Keratinocyte (primary cell): Measurements from ENCODE around the gene ATP12A. TPM values are rescaled to one million over a fixed set of nuclear protein-coding genes. Genes with fewer than 3 reads are reported as not detected.
A peak's percentile ranks its signal among the peaks of the same experiment; 100 is the strongest.

ENCODE experiments used
- DNase-seq: peaks from one replicate; pipeline ENCODE4 v3.0.0-alpha.2; 2011; ENCODE audit warnings: low read depth, missing footprints, low spot score
- FAIRE-seq: peaks from 2 replicates; lab custom pipeline; 2011; peaks lifted over from hg19 to GRCh38; lab: Jason Lieb, UNC
- H2AFZ ChIP-seq: 2 replicates; pipeline ENCODE4 v1.6.0; 2012; ENCODE audit warnings: low read length, control low read depth, inconsistent platforms; ENCODE audit not compliant: control insufficient read depth
- H3K27ac ChIP-seq: 2 replicates; pipeline ENCODE4 v1.5.1; 2011; ENCODE audit warnings: low read length; ENCODE audit not compliant: control insufficient read depth, insufficient read depth
- H3K27me3 ChIP-seq: 3 replicates; pipeline ENCODE4 v1.6.0; 2011; ENCODE audit warnings: low read length; ENCODE audit not compliant: control insufficient read depth, insufficient read depth; ENCODE audit errors: extremely low read depth
- H3K36me3 ChIP-seq, 2 experiments: 2 replicates in 1 of 2; 3 replicates in 1 of 2; pipeline ENCODE4 v1.5.1; 2011; ENCODE audit warnings: low read length in 2 of 2, mild to moderate bottlenecking in 1 of 2; ENCODE audit not compliant: control insufficient read depth in 2 of 2, insufficient read depth in 2 of 2; ENCODE audit errors: extremely low read depth in 1 of 2
- H3K4me1 ChIP-seq: 3 replicates; pipeline ENCODE4 v1.5.1; 2011; ENCODE audit warnings: low read length; ENCODE audit not compliant: control insufficient read depth, insufficient read depth; ENCODE audit errors: extremely low read depth
- H3K4me2 ChIP-seq: 3 replicates; pipeline ENCODE4 v1.6.0; 2011; ENCODE audit warnings: low read depth, low read length; ENCODE audit not compliant: control insufficient read depth, insufficient read depth; ENCODE audit errors: extremely low read depth
- H3K4me3 ChIP-seq, 3 experiments: fragments of 200-600 bp in 1 of 3; sonication (generic) in 1 of 3; 2 replicates in 2 of 3; 3 replicates in 1 of 3; pipeline ENCODE4 v1.5.1; 2011 to 2016; ENCODE audit warnings: low read length in 3 of 3, mild to moderate bottlenecking in 3 of 3, control low read depth in 2 of 3, inconsistent platforms in 1 of 3, low read depth in 1 of 3, mixed read lengths in 1 of 3, mixed run types in 1 of 3, moderate library complexity in 1 of 3; ENCODE audit not compliant: control insufficient read depth in 2 of 3, insufficient read depth in 2 of 3; ENCODE audit errors: extremely low read depth in 1 of 3
- H3K79me2 ChIP-seq: 2 replicates; pipeline ENCODE4 v1.6.0; 2012; ENCODE audit warnings: low read length; ENCODE audit not compliant: control insufficient read depth, insufficient read depth
- H3K9ac ChIP-seq: 3 replicates; pipeline ENCODE4 v1.6.0; 2011; ENCODE audit warnings: low read length; ENCODE audit not compliant: control insufficient read depth, insufficient read depth; ENCODE audit errors: extremely low read depth
- H3K9me1 ChIP-seq: 3 replicates; pipeline ENCODE4 v1.6.0; 2011; ENCODE audit warnings: low read length; ENCODE audit not compliant: control insufficient read depth, insufficient read depth; ENCODE audit errors: extremely low read depth
- H3K9me3 ChIP-seq: 2 replicates; pipeline ENCODE4 v1.5.1; 2012; ENCODE audit warnings: low read depth, low read length; ENCODE audit not compliant: control insufficient read depth
- H4K20me1 ChIP-seq: 3 replicates; pipeline ENCODE4 v1.6.0; 2011; ENCODE audit warnings: low read length; ENCODE audit not compliant: control insufficient read depth, insufficient read depth; ENCODE audit errors: extremely low read depth
- CTCF ChIP-seq, 3 experiments: IDR thresholded peaks in 1 of 3; conservative IDR thresholded peaks in 1 of 3; optimal IDR thresholded peaks in 1 of 3; 2 replicates in 2 of 3; 3 replicates in 1 of 3; pipeline versions ENCODE3 to v1.5.1; 2011; ENCODE audit warnings: low read length in 3 of 3, mild to moderate bottlenecking in 3 of 3, moderate library complexity in 2 of 3, control low read depth in 1 of 3, inconsistent platforms in 1 of 3; ENCODE audit not compliant: insufficient read depth in 2 of 3; ENCODE audit errors: extremely low read depth in 1 of 3
- EZH2 ChIP-seq: IDR thresholded peaks from one replicate; pipeline ENCODE4 v1.6.1; 2012; ENCODE audit warnings: inconsistent platforms, mild to moderate bottlenecking, low read length, moderate library complexity
- dilution Hi-C: fragments of 300-500 bp; cut with MboI; formaldehyde crosslinking; loops from one replicate; pipeline ENCODE4 v1.7.0; 2020; ENCODE audit warnings: low sequenced_read_pairs; ENCODE audit not compliant: extremely low pct_ligation_motif_present
- polyA plus RNA-seq, 5 experiments: library from polyadenylated mRNA; depleted of rRNA in 3 of 5; stranded (reverse) in 3 of 5; stranded (forward) in 1 of 5; unstranded in 1 of 5; fragments of >200 nt; gene quantifications; 1 replicate in 1 of 5; 2 replicates in 3 of 5; 3 replicates in 1 of 5; pipeline versions ENCODE4 v1.2.1 to v1.2.3, GENCODE V29; 2011 to 2012; ENCODE audit warnings: missing spikeins in 2 of 5, low read depth in 1 of 5, low replicate concordance in 1 of 5

ATP12A gene
- polyA plus RNA-seq, 1 donor (not counting 4 experiments of a cell fraction or from before 2014, with no cell fraction given) = 0.79 TPM

GRCh38 chr13:24651718-24652345 is 28.4 kb upstream of the ATP12A start:
- peak overlapping the region; percentile 9 for H3K4me2 ChIP-seq
- peak; percentile 79 for FAIRE-seq
- peak overlapping the region; percentile 27 for H2AFZ ChIP-seq

GRCh38 chr13:24652359-24652758 is 27.8 kb upstream of the ATP12A start:
- peak overlapping the region; percentile 9 for H3K4me2 ChIP-seq
- H3K9me3 ChIP-seq = no peaks in the 10 kb centered on the region
- no peaks in the 10 kb centered on the region for H3K9me1 ChIP-seq
- no peaks in the 10 kb centered on the region for H3K27me3 ChIP-seq
- FAIRE-seq = no peak
- H3K4me1 ChIP-seq = peaks cover 22% of the 10 kb centered on the region
- TF ChIP-seq EZH2 (no peak), CTCF (optimal IDR thresholded peaks at IDR 0.05 in 1 of 3, IDR thresholded peaks at IDR 0.05 in 1 of 3, conservative IDR thresholded peaks at IDR 0.05 in 1 of 3; ENCODE audit: extremely low read depth in 1 of 3, insufficient read depth in 2 of 3, low read length in 3 of 3) (no peak)
- H3K79me2 ChIP-seq = no peaks in the 10 kb centered on the region
- DNase-seq = no peak
- dilution Hi-C loops = no loop called here
- H2AFZ ChIP-seq = peak overlapping the region; percentile 17
- H3K27ac ChIP-seq = no peak overlapping the region
- no peak overlapping the region for H3K9ac ChIP-seq
- H3K36me3 ChIP-seq = no peaks in the 10 kb centered on the region
- no peaks in the 10 kb centered on the region for H4K20me1 ChIP-seq
- H3K4me3 ChIP-seq = no peak overlapping the region

More at GRCh38 chr13:24651718-24652345, 28.4 kb upstream of the ATP12A start:
- Histone ChIP-seq H3K4me1 (peaks cover 22% of the 10 kb centered on the region), H3K79me2 (no peaks in the 10 kb centered on the region), H3K36me3 (no peaks in the 10 kb centered on the region), H4K20me1 (no peaks in the 10 kb centered on the region), H3K9me1 (no peaks in the 10 kb centered on the region), H3K27me3 (no peaks in the 10 kb centered on the region), H3K9me3 (no peaks in the 10 kb centered on the region), H3K27ac (no peak overlapping the region), H3K4me3 (no peak overlapping the region), H3K9ac (no peak overlapping the region)
- TF ChIP-seq CTCF (optimal IDR thresholded peaks at IDR 0.05 in 1 of 3, IDR thresholded peaks at IDR 0.05 in 1 of 3, conservative IDR thresholded peaks at IDR 0.05 in 1 of 3; ENCODE audit: extremely low read depth in 1 of 3, insufficient read depth in 2 of 3, low read length in 3 of 3) (no peak), EZH2 (no peak)
- dilution Hi-C loops = no loop called here
- DNase-seq = no peak
